Mesenteric fat pad (tissue), 1 donor: ENCODE data around the gene TACC2. TPM values are rescaled to one million over a fixed set of nuclear protein-coding genes. Genes with fewer than 3 reads are reported as not detected.
"Not testable (repeated sequence)": the region's sequence is repeated elsewhere in the genome, so short reads cannot be mapped to it uniquely, and the experiment has no call there.

ENCODE experiments used
- DNase-seq: peaks from one replicate; pipeline ENCODE4 v3.0.0-alpha.2; 2020; ENCODE audit warnings: low spot score
- total RNA-seq: library from RNA; stranded (reverse); fragmentation: NEBNext Ultra II Directional; extraction: Animal tissue kit (Norgen Biotek cat#: 25700); gene quantifications from one replicate; pipeline ENCODE4 v1.2.1, GENCODE V29; 2021
- donor health status: DM: yes; HTN: yes; CAD: no.

The TACC2 gene
- total RNA-seq, 1 donor from 2014 or later = 31.0 TPM

GRCh38 chr10:122089311-122090017, 100.5 kb downstream of the TACC2 start:
- DNase-seq = no peak

- DNase-seq = no peak
Observed at GRCh38 chr10:122091722-122092121, 102.8 kb downstream of the TACC2 start.

- DNase-seq = no peak
Observed at GRCh38 chr10:122093076-122093475, 104.1 kb downstream of the TACC2 start.

- DNase-seq = not testable (repeated sequence)
Observed at GRCh38 chr10:122096181-122096580, 107.2 kb downstream of the TACC2 start.

- DNase-seq = no peak
Observed at GRCh38 chr10:122096705-122097104, 107.7 kb downstream of the TACC2 start.

GRCh38 chr10:122097935-122098334, 109.0 kb downstream of the TACC2 start:
- no peak for DNase-seq

GRCh38 chr10:122098924-122099323, 110.0 kb downstream of the TACC2 start:
- DNase-seq = no peak

GRCh38 chr10:122099562-122099961, 110.6 kb downstream of the TACC2 start:
- DNase-seq = no peak

- DNase-seq = no peak
Observed at GRCh38 chr10:122102146-122102868, 113.3 kb downstream of the TACC2 start.

- no peak for DNase-seq
Observed at GRCh38 chr10:122102869-122103525, 114.0 kb downstream of the TACC2 start.

GRCh38 chr10:122103592-122103991, 114.6 kb downstream of the TACC2 start:
- DNase-seq = no peak

- DNase-seq = not testable (repeated sequence)
Observed at GRCh38 chr10:122108786-122109185, 119.8 kb downstream of the TACC2 start.

- no peak for DNase-seq
Observed at GRCh38 chr10:122112021-122112616, 123.2 kb downstream of the TACC2 start.

- DNase-seq = peak; percentile 93
Observed at GRCh38 chr10:122112625-122113160, 123.7 kb downstream of the TACC2 start.

- no peak for DNase-seq
Observed at GRCh38 chr10:122113161-122113944, 124.4 kb downstream of the TACC2 start.

- DNase-seq = no peak
Observed at GRCh38 chr10:122113945-122114747, 125.2 kb downstream of the TACC2 start.

- DNase-seq = no peak
Observed at GRCh38 chr10:122115874-122116273, 126.9 kb downstream of the TACC2 start.

- DNase-seq = no peak
Observed at GRCh38 chr10:122116331-122116730, 127.4 kb downstream of the TACC2 start.

GRCh38 chr10:122117475-122117874, 128.5 kb downstream of the TACC2 start:
- no peak for DNase-seq
